HL-60/S4 (cell line): ENCODE measurements around the gene DNER.
"Not testable (repeated sequence)": the region's sequence is repeated elsewhere in the genome, so short reads cannot be mapped to it uniquely, and the experiment has no call there.

Source experiments
- in situ Hi-C: fragments of 300-500 bp; cut with MboI; formaldehyde crosslinking; loops from 2 replicates; pipeline ENCODE4 v1.14.3; 2022; ENCODE audit warnings: low sequenced_read_pairs

DNER gene

GRCh38 chr2:229511524-229511923 lies 202.8 kb downstream of the DNER start:
- in situ Hi-C loops = no loop called here

DNA sequence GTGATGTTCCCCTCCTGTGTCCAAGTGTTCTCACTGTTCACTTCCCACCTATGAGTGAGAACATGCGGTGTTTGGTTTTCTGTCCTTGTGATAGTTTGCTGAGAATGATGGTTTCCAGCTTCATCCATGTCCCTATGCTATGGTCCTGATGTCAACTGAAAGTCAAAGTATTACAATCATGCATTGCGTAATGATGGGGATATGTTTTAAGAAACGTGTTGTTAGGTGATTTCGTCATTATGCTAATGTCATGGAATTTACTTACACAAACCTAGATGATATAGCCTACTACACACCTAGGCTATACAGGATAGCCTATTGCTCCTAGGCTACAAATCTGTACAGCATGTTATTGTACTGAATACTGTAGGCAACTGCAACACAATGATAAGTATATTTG lies 207.7 kb downstream of the DNER start:
- in situ Hi-C loops = not testable (repeated sequence)

DNA sequence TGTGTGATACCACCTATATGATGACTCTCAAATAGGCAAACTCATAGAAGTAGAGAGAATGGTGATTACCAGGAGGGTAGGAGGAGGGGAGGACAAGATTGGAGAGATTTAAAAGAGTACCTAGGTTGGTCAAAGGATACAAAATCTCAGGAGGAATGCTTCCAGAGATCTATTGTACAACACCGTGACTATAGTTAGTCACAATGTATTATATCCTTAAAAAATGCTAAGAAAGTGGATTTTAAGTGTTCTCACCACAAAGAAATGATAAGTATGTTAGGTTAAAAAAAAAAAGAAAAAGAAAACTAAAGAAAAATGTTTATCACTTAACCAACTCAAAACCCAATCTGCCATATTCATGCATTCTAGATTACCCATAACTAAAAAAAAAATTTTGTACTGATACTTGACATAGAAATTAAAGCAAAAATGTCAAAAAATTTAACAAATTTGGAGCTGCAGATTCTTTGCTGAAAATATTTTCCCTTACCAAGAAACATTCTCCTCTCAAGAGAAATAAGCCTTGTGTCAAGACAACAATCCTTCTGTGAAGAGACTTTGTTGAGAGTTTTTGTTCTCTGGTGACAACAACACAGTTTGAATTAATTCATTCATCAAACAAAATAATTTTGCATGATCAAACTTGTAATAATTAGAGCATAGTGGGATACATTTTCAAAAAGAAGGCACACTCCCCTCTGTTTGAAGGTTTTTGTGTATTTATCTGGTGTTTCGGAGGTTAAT lies 213.1 kb downstream of the DNER start:
- in situ Hi-C loops = no loop called here

GRCh38 chr2:229492034-229492433 lies 222.3 kb downstream of the DNER start:
- in situ Hi-C loops = no loop called here

DNA sequence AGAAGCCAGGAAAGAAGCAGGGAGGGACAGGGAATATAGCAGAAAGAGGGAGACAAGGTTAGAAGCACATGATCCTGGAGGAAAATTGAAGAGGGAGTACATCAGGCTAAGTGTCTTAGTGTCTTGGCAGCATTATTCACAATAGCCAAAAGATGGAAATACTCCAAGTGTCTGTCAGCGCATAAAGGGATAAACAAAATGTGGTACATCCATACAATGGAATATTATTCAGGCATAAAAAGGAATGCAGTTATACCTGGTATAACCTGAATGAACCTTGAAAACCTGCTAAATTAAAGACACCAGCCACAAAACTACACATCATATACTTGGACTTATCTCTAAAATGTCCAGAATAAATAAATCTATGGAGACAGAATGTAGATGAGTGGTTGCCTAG lies 224.2 kb downstream of the DNER start:
- in situ Hi-C loops = no loop called here

- in situ Hi-C loops = no loop called here
Observed at GRCh38 chr2:229489016-229489415, 225.3 kb downstream of the DNER start.

GRCh38 chr2:229488232-229488631 lies 226.1 kb downstream of the DNER start:
- in situ Hi-C loops = no loop called here

- in situ Hi-C loops = no loop called here
Observed at GRCh38 chr2:229486673-229487072, 227.7 kb downstream of the DNER start.

DNA sequence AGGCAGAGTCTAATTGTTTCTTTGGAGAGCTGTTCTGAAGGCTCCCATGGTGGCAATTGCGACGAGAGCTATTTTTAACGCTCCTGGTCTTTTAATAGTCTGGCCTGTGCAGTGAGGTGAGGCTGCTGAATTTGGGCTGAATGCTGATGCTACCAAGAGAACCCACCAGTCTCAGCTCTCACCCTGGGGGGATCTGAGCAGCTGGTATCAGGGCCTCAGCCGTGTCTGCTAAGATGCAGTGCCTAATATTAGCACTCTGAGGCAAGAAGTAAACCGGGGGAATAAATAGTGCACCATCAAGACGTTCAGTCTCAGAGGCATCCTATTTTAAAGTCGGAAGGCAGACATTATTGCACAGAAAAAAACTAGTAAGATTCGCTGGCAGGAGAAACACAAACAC lies 228.5 kb downstream of the DNER start:
- in situ Hi-C loops = no loop called here

DNA sequence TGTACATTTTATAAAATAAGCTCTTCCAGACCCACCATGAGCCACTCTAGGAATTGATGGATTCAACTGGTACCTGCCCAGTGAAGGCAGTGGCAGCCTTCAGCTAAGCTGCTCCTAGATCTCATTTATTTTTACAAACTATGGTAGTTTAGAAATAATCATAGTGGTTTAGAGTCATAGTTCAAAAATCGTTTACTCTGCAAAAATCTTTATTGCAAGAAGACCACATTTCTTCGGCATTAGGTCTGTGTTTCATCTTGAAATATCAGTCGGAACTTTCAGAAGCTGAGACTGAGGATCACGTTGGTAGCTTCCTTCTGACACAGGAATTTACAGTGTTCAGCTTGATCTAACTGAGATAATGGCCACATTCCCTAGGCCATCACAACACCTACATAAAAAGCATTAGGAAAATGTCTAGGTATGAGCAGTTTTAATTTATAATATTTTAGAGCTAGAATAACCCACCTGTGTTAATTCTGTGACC lies 237.0 kb downstream of the DNER start:
- in situ Hi-C loops = no loop called here

- in situ Hi-C loops = no loop called here
Observed at GRCh38 chr2:229475778-229476177, 238.6 kb downstream of the DNER start.

DNA sequence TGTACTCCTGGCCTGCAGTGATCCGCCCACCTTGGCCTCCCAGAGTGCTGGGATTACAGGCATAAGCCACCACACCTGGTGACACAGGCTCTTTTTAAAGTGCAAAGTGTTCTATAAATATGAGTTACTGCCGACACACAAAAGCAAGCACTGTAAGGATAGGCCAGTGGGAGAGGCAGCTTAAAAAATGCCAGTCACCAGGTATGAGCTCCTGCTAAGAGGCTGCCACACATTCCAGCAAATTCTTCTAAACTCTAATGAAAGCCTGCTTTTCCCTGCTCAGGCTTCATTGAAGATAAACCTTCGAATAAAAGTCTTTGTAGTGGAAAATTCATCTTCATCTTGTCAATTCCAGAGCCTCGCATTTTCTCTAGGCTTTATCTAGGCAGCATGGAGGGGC lies 240.2 kb downstream of the DNER start:
- in situ Hi-C loops = no loop called here

DNA sequence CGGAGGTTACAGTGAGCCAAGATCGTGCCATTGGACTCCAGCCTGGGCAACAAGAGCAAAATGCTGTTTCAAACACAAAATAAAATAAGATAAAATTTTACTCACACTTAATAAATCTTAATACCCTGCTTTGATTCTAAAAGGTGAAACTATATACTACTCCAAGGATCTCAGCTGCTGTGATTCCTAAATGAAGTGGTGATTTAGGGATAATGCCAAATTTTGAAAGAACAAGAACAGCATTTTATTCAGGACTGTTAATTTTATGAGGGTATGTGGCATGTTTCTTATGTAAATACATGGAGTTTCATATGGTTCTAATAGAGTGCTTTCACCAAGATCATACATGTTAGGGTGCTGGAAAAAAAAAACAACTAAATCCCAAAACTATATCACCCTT lies 243.6 kb downstream of the DNER start:
- in situ Hi-C loops = no loop called here

DNA sequence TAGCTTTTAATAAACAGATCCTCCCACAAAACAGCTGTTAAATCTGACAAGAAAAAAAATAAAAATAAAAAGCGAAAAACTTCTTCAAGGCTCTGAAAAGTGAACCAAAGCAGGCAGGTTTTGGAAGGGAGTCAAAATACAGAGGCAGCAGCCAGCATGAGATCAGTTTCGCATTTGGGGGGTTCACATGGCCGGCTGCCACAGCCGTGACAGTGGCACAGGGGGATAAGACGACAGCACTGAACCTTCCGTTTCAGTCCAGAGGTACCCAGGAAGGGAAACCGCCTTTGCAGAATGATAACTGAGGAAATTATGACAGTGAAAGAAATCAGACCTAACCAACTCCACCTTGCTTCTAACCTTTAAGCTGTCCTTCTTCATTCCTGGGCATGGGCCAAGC lies 246.6 kb downstream of the DNER start:
- in situ Hi-C loops = no loop called here

GRCh38 chr2:229463841-229464346 lies 250.5 kb downstream of the DNER start:
- in situ Hi-C loops = no loop called here

- in situ Hi-C loops = no loop called here
Observed at GRCh38 chr2:229462112-229462511, 252.2 kb downstream of the DNER start.

- in situ Hi-C loops = no loop called here
Observed at GRCh38 chr2:229456091-229456490, 258.3 kb downstream of the DNER start.

GRCh38 chr2:229454934-229455631 lies 259.3 kb downstream of the DNER start:
- in situ Hi-C loops = no loop called here

- in situ Hi-C loops = no loop called here
Observed at GRCh38 chr2:229453230-229453629, 261.1 kb downstream of the DNER start.

DNA sequence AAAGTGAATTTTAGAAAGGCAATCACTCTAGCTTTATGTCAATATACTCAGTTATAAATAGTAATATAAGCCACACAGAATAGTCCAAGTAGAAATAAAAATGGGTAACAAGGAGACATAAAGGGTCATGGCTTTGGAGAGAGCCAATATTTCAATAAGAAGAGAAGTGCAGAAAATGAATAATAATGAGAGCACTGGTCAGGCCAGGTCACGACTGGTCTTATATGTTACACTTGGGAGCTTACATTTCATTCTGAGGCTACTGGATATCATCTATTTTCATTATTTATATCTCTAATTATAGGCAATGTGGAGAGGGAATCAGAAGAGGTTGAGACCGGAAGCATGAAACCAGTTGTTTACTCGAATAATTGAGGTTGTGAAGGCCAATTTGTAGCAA lies 262.5 kb downstream of the DNER start:
- in situ Hi-C loops = no loop called here

DNA sequence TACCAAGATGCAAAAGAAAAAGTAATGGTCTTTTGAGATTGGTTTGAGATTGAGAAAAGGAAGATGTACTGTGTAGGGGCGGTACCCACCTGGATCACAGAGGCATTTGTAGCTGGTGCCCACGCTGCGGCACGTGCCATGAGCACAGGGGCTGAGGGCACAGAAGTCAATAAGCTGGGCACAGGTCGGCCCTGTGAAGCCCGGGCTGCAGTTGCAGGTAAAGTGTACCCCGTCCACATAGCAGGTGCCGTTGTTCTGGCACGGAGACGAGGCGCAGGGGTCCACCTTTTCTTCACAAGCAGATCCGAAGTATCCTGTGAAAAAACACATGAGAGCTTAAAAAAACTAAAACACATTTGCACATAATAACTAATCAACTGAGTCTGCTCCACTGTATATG lies 267.1 kb downstream of the DNER start:
- in situ Hi-C loops = no loop called here

DNA sequence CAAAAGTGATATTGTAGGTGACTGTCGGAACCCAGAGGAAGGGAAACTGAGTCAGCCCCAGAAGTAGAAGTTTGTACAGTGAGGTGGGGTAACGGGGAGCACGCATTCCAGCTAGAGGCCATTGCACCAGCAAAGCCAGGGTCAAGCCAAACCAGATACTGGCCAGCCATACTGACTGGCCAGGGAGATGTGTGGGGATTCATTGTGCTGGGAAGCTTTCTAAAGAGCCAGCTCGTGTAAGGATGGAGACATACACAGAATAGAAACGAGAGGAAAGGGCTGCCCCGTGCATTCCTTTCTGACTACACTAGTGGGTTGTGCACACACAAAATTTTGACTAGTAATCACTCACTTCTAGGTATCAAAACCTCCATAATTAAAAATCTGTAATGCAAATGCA lies 268.0 kb downstream of the DNER start:
- in situ Hi-C loops = no loop called here
